H1 (cell line): ENCODE measurements around the gene ACYP2. TPM values are rescaled to one million over a fixed set of nuclear protein-coding genes. Genes with fewer than 3 reads are reported as not detected.

Experiments
- SIX5 ChIP-seq: IDR thresholded peaks from 2 replicates; pipeline ENCODE4 v1.6.1; 2011; ENCODE audit warnings: mild to moderate bottlenecking, low read depth, low read length
- polyA plus RNA-seq, 7 experiments: library from polyadenylated mRNA; depleted of rRNA in 3 of 7; stranded (reverse) in 5 of 7; unstranded in 2 of 7; fragments of >200 nt in 5 of 7; fragments of 200-250 nt in 2 of 7; gene quantifications; 1 replicate in 5 of 7; 2 replicates in 1 of 7; 4 replicates in 1 of 7; pipeline versions ENCODE4 v1.2.1 to v1.2.3, GENCODE V29; 2011 to 2013; ENCODE audit warnings: missing spikeins in 2 of 7, mixed read lengths in 2 of 7
- total RNA-seq: library from RNA; stranded (reverse); fragmentation: NEBNext Ultra II Directional; extraction: Animal tissue kit (Norgen Biotek cat#: 25700); gene quantifications from 2 replicates; pipeline ENCODE4 v1.2.1, GENCODE V29; 2021
- TF ChIP-seq, protein P1 (sequence below): fragments of 300-600 bp; sonication (generic); IDR thresholded peaks from 2 replicates; pipeline ENCODE4 v1.7.1; 2012; ENCODE audit warnings: low read length, moderate library complexity, mild to moderate bottlenecking, inconsistent platforms; ENCODE audit not compliant: insufficient replicate concordance

Gene ACYP2
- total and polyA plus RNA-seq, 2 of the 8 experiments (the other 6 are each of a cell fraction or from before 2014, with no cell fraction given), result 3.4 to 4.4 TPM

DNA sequence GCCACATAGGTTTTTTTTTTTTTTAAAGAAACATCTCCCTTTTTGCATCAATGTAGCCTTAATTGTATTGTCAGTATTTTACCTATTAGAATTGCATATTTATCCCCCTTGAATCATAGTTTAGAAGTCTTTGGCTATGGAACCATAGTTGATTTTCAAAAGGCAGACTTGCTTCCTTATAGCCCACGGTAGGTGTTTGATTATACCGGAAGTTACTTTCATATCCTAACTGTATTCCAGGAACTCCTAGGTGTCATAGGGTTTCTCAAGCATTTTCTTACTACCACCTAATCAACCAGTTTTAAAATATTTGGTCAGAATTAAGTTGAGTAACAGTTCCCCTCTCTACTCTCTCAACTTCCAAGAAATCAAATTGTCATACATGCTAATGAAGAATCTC, 227.2 kb downstream of the ACYP2 start (continued):
- TF ChIP-seq SIX5, result no peak
- TF ChIP-seq, protein P1, sequence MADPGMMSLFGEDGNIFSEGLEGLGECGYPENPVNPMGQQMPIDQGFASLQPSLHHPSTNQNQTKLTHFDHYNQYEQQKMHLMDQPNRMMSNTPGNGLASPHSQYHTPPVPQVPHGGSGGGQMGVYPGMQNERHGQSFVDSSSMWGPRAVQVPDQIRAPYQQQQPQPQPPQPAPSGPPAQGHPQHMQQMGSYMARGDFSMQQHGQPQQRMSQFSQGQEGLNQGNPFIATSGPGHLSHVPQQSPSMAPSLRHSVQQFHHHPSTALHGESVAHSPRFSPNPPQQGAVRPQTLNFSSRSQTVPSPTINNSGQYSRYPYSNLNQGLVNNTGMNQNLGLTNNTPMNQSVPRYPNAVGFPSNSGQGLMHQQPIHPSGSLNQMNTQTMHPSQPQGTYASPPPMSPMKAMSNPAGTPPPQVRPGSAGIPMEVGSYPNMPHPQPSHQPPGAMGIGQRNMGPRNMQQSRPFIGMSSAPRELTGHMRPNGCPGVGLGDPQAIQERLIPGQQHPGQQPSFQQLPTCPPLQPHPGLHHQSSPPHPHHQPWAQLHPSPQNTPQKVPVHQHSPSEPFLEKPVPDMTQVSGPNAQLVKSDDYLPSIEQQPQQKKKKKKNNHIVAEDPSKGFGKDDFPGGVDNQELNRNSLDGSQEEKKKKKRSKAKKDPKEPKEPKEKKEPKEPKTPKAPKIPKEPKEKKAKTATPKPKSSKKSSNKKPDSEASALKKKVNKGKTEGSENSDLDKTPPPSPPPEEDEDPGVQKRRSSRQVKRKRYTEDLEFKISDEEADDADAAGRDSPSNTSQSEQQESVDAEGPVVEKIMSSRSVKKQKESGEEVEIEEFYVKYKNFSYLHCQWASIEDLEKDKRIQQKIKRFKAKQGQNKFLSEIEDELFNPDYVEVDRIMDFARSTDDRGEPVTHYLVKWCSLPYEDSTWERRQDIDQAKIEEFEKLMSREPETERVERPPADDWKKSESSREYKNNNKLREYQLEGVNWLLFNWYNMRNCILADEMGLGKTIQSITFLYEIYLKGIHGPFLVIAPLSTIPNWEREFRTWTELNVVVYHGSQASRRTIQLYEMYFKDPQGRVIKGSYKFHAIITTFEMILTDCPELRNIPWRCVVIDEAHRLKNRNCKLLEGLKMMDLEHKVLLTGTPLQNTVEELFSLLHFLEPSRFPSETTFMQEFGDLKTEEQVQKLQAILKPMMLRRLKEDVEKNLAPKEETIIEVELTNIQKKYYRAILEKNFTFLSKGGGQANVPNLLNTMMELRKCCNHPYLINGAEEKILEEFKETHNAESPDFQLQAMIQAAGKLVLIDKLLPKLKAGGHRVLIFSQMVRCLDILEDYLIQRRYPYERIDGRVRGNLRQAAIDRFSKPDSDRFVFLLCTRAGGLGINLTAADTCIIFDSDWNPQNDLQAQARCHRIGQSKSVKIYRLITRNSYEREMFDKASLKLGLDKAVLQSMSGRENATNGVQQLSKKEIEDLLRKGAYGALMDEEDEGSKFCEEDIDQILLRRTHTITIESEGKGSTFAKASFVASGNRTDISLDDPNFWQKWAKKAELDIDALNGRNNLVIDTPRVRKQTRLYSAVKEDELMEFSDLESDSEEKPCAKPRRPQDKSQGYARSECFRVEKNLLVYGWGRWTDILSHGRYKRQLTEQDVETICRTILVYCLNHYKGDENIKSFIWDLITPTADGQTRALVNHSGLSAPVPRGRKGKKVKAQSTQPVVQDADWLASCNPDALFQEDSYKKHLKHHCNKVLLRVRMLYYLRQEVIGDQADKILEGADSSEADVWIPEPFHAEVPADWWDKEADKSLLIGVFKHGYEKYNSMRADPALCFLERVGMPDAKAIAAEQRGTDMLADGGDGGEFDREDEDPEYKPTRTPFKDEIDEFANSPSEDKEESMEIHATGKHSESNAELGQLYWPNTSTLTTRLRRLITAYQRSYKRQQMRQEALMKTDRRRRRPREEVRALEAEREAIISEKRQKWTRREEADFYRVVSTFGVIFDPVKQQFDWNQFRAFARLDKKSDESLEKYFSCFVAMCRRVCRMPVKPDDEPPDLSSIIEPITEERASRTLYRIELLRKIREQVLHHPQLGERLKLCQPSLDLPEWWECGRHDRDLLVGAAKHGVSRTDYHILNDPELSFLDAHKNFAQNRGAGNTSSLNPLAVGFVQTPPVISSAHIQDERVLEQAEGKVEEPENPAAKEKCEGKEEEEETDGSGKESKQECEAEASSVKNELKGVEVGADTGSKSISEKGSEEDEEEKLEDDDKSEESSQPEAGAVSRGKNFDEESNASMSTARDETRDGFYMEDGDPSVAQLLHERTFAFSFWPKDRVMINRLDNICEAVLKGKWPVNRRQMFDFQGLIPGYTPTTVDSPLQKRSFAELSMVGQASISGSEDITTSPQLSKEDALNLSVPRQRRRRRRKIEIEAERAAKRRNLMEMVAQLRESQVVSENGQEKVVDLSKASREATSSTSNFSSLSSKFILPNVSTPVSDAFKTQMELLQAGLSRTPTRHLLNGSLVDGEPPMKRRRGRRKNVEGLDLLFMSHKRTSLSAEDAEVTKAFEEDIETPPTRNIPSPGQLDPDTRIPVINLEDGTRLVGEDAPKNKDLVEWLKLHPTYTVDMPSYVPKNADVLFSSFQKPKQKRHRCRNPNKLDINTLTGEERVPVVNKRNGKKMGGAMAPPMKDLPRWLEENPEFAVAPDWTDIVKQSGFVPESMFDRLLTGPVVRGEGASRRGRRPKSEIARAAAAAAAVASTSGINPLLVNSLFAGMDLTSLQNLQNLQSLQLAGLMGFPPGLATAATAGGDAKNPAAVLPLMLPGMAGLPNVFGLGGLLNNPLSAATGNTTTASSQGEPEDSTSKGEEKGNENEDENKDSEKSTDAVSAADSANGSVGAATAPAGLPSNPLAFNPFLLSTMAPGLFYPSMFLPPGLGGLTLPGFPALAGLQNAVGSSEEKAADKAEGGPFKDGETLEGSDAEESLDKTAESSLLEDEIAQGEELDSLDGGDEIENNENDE, result no peak
